ENCODE measurements around the gene GRIK1.

DNA sequence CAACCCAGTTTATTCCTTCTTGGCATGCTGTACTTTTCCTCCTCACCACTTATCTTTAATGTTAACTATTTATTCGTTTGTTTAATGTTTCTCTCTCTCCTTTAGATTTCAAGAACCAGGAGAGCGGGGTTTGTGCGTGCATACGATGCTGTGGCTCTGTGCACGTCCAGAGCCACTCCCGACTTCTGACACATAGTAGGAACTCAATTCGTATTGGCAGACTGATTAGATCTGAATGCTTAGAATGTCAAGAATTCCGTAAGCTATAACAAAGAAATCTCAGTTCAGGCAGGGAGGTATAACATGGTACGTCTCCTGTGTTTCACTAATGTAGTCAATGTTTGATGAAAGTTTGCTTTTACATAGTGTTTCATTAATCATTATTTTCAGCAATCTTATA, 7.3 kb upstream of the GRIK1 start:
- TF ChIP-seq, protein P1, sequence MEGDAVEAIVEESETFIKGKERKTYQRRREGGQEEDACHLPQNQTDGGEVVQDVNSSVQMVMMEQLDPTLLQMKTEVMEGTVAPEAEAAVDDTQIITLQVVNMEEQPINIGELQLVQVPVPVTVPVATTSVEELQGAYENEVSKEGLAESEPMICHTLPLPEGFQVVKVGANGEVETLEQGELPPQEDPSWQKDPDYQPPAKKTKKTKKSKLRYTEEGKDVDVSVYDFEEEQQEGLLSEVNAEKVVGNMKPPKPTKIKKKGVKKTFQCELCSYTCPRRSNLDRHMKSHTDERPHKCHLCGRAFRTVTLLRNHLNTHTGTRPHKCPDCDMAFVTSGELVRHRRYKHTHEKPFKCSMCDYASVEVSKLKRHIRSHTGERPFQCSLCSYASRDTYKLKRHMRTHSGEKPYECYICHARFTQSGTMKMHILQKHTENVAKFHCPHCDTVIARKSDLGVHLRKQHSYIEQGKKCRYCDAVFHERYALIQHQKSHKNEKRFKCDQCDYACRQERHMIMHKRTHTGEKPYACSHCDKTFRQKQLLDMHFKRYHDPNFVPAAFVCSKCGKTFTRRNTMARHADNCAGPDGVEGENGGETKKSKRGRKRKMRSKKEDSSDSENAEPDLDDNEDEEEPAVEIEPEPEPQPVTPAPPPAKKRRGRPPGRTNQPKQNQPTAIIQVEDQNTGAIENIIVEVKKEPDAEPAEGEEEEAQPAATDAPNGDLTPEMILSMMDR (conservative IDR thresholded peaks at IDR 0.05; ENCODE audit: low read length): no peak
- no peak for TF ChIP-seq EZH2phosphoT487 (IDR thresholded peaks at IDR 0.05; ENCODE audit: borderline replicate concordance)

Measured in Loucy (cell line).